Measurements from ENCODE around the gene ZNF385B. TPM values are rescaled to one million over a fixed set of nuclear protein-coding genes. Genes with fewer than 3 reads are reported as not detected.

Gene ZNF385B
- total RNA-seq, 1 donor from 2014 or later: not detected

DNA sequence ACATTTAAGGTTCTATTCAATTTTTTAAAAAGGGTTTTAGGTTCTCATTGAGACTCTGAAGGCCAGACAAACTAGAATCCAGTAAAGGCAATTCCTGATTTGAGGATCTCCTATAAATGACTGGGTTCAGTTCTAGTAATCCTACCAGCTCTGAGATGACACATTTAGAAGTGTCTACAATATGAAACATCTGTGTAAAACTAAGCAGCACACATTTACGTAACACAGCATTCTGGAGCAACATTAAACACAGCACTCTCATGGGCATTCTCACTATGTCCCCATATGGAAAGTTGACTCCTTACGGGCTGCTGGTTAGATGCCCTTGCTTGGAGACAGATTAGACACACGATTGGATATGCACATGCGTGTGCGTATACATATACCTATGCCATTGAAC, 114.4 kb downstream of the ZNF385B start:
- no peak for DNase-seq (ENCODE audit: low read depth in 2 of 2)

- DNase-seq (ENCODE audit: low read depth in 2 of 2): no peak
Observed at GRCh38 chr2:179745635-179746256, 115.7 kb downstream of the ZNF385B start.

DNA sequence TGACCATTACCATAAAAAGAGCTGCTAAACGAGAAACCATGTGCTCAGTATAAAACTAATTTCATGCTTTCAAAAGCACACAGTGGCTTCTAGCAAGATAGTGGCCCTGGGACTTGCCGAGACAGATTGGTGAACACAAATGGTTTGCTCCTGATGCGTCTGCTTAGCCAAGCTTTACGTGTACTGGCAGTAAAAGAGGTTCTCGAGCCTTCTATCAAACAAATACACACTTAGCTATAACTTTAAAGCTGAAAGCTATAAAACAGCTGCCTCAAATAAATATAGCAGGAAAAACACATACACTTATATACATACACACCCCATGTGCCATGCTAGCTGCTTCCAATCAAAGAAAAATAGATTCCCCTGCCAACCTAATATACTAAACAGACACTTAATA, 117.0 kb downstream of the ZNF385B start:
- no peak for DNase-seq (ENCODE audit: low read depth in 2 of 2)

- no peak for DNase-seq (ENCODE audit: low read depth in 2 of 2)
Observed at GRCh38 chr2:179741317-179741716, 120.1 kb downstream of the ZNF385B start.

DNA sequence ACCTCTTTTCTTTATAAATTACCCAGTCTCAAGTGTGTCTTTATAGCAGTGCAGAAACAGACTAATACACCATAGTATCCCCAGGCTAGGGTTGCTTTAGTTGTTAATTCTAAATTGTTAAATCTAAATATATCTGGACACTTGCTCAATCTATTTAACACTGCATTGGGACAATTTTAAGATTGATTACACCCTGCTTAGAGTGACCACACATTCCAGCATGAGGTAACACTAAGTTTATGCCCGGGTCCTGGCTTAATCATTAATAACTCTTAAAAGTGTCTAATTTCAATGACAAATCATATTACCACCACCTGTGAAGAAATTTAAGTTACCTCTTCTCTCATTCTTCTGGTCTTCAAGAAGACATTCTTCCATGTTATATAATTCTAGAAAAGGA, 131.4 kb downstream of the ZNF385B start:
- no peak for DNase-seq (ENCODE audit: low read depth in 2 of 2)

GRCh38 chr2:179726461-179727180, 134.8 kb downstream of the ZNF385B start:
- DNase-seq (ENCODE audit: low read depth in 2 of 2): no peak

DNA sequence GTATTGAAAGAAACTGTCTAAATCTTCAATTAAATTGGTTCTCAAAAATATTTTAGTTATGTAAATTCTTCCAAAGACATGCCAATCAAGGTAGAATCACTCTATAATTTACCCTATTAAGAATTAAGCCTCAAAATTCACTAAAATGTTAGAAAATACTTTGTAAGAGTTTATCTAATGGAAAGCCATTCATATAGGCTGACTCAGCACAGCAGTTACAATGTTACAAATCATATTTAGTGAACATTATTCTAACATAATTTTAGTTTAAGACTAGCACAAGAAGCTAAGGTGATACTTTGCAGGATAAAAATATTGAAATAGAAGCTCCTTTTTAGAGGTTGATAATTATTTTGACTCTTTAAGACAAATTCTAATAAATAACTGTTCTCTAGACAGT, 137.0 kb downstream of the ZNF385B start:
- DNase-seq (ENCODE audit: low read depth in 2 of 2): no peak

DNA sequence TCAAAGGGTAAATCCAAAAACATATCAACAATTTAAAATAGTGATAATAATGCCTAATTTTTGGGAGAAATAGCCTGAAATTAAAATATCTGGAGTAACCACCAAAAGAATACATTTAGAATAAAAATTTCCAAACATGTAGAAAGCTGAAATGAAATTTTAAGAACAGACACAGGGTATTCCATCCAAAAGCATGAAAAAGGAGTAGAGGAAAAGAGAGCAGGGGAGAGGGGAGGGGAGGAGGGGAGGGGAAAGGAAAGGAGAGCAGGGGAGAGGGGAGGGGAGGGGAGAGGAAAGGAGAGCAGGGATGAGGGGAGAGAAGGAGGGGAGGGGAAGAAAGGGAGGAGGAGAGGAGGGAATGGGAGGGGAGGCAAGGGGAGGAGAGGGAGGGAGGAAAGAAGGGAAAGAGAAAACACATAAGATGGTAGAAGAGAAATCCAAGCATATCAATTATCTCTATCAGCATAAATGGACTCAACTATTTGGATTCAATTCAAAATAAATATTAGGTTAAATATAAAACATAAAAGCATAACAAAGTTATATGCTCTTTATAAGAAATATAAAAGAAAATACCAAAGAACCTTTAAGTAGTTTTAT, 141.1 kb downstream of the ZNF385B start:
- DNase-seq (ENCODE audit: low read depth in 2 of 2): no peak

DNA sequence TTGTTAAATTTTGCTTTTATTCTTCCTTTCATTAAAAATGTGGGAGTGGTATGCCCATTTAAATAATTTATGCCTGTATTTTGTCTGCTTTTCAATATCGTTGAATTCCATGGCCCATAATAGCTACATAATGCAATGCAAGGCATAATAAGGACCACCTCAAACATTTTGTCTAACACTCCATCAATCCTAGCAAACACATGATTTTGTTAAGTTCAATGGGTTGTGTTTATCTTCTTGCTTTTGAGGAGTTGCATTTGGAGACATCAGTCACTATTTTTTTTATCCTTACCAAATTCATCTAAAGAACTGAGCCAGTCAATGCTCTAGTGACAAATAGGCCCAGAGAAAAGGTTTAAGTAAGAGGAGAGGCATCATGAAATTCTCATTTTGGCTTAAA, 145.5 kb downstream of the ZNF385B start:
- DNase-seq (ENCODE audit: low read depth in 2 of 2): no peak

GRCh38 chr2:179715196-179715595, 146.2 kb downstream of the ZNF385B start:
- no peak for DNase-seq (ENCODE audit: low read depth in 2 of 2)

- DNase-seq (ENCODE audit: low read depth in 2 of 2): no peak
Observed at GRCh38 chr2:179712825-179713224, 148.6 kb downstream of the ZNF385B start.

DNA sequence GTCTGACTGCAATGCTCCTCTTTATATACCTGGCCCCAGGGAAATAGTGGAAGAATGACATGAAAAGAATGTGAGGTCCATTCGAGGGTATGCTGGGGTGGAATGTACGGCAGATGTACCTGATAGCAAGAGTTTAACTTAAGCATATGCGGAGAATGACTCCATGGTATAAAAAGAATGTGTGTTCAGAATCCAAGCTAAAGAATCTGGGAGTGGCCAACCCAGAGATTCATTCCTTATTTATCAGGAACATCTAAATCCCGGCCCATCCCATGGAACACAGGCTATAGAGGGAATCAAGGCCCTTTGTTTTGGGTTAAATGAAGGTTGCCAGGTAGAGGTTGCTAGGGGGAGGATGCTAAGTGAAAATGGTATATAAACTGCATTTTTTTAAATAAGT, 150.0 kb downstream of the ZNF385B start:
- DNase-seq (ENCODE audit: low read depth in 2 of 2): no peak

GRCh38 chr2:179703702-179704101, 157.7 kb downstream of the ZNF385B start:
- no peak for DNase-seq (ENCODE audit: low read depth in 2 of 2)

DNA sequence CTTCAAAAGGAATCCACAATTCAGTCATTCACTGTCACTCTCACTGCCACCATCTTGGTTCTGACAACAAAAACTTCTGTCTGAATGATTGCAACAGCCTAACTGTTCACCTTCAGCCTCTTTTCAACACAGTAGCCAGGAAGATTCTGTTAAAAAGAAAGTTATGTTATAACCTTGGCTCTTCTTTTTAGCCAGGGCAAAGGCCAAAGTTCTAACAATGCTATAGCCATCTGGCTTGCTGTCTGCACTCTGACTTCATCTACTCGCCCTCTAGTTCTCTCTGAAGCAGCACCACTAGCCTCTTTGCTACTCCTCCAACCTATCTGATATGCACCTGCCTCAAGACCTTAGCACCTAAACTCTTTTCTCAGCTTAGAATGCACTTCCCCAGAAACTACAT, 158.5 kb downstream of the ZNF385B start:
- no peak for DNase-seq (ENCODE audit: low read depth in 2 of 2)

- DNase-seq (ENCODE audit: low read depth in 2 of 2): no peak
Observed at GRCh38 chr2:179701524-179702110, 159.8 kb downstream of the ZNF385B start.

DNA sequence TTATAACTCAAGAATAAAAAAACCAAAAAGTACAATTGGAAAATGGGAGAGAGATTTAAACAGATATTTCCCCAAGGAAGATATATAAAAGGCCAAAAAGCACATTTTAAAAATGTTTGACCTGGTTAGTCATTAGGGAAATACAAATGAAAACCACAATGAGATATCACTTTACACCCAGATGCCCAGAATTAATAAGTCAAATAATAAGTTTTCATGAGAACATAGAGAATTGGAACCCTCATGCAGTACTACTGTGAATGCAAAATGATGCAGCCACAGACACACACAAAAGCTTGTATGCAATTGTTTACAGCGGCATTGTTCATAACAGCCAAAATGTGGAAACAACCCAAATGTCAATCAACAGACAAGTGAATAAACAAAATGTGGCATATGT, 165.9 kb downstream of the ZNF385B start:
- DNase-seq (ENCODE audit: low read depth in 2 of 2): no peak

DNA sequence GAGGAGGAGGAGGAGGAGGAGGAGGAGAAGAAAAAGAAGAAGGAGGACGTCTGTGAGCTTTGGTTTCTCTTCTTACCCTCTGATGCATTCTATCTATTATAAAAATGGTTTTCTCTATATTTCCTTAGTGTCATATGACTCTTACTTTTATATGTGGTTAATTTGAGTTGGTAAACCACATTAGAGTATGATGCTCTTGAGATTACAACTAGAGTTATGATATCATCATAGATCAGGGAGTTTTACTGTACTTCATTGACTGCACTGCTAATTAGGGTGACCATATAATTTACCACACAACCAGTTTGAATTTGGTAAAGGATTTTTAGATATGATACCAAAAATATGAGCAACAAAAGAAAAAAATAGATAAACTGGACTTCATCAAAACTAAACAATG, 166.4 kb downstream of the ZNF385B start:
- DNase-seq (ENCODE audit: low read depth in 2 of 2): no peak

GRCh38 chr2:179692610-179693009, 168.8 kb downstream of the ZNF385B start:
- DNase-seq (ENCODE audit: low read depth in 2 of 2): no peak

- no peak for DNase-seq (ENCODE audit: low read depth in 2 of 2)
Observed at GRCh38 chr2:179692043-179692442, 169.4 kb downstream of the ZNF385B start.

GRCh38 chr2:179691235-179691634, 170.2 kb downstream of the ZNF385B start:
- no peak for DNase-seq (ENCODE audit: low read depth in 2 of 2)

DNA sequence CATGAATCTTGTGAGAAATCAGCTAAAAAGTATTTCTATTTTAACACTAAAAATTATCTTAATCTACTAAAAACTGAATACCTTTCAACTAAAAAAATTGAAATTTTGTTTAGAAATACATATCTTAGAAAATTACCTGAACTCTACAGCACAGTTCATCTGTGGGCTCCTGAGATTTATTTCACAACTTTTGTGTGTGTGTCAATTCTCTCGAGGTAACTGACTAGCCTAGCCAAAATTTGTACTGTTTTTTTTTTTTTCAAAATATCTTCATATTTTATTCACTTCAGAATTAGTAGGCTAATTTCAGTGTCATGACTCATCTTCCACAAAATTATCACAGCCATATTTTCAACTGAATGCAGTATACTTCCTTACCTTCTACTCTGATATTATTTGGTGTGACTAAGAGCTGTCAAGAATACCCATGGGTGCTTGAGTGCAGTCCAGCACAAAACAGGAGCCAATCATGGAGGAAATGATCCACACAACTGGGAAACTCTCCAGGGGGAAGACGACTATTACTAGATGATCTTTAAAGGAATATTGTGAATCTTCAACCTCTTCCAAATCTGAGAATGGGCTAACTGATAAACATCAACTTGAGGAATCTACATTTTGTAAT, 174.6 kb downstream of the ZNF385B start:
- no peak for DNase-seq (ENCODE audit: low read depth in 2 of 2)

DNA sequence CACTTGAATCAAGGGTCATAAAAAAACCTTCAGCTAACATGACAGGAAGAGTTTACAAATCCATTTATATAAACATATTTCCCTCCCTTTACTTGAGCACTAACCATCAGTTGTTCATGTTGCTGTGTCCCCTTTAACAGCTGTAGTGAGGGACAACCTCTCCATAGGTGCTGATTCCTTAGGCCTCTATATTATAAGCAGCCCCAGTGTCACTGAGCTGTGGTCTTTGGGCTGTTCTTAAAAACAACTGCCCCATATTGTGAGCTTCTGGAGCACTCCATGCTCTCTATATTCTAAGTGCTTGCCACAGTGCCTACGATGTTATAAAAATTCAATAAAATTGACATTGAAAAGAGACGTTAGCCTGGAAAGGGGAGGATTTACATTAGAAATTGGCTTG, 175.3 kb downstream of the ZNF385B start:
- DNase-seq (ENCODE audit: low read depth in 2 of 2): no peak

Data from lung microvascular endothelial cell (primary cell).